Common myeloid progenitor, CD34-positive (primary cell): ENCODE results near the gene ITPRIPL1.
A peak's percentile ranks its signal among the peaks of the same experiment; 100 is the strongest.

Source experiments
- CTCF ChIA-PET: fragments of 350-600 bp; sonication (Branson Sonifier 250); formaldehyde crosslinking; loops from one replicate; lab custom pipeline; 2021; ENCODE audit warnings: antibody characterized with exemption; lab: Charles Lee
- POLR2A ChIA-PET: fragments of 350-600 bp; sonication (Branson Sonifier 250); formaldehyde crosslinking; loops from one replicate; lab custom pipeline; 2021; ENCODE audit warnings: antibody characterized with exemption; lab: Charles Lee
- DNase-seq, 3 donors: peaks; one replicate each; pipeline versions ENCODE4 v3.0.0 to v3.0.0-alpha.2; 2013
- H3K27ac ChIP-seq, 2 experiments: 1 replicate in 1 of 2; 2 replicates in 1 of 2; pipeline ENCODE4 v1.7.0; 2013; ENCODE audit warnings: inconsistent platforms in 2 of 2, low read length in 2 of 2, mild to moderate bottlenecking in 2 of 2, low read depth in 1 of 2, moderate library complexity in 1 of 2; ENCODE audit not compliant: severe bottlenecking in 2 of 2, insufficient read depth in 1 of 2, poor library complexity in 1 of 2
- H3K27me3 ChIP-seq, 5 experiments: replicated peaks in 2 of 5; 1 replicate in 3 of 5; 2 replicates in 2 of 5; pipeline versions ENCODE4 v1.6.1 to v1.7.0; 2013; ENCODE audit warnings: low read length in 4 of 5, mild to moderate bottlenecking in 2 of 5, moderate library complexity in 2 of 5, inconsistent platforms in 1 of 5; ENCODE audit not compliant: insufficient read depth in 5 of 5, control insufficient read depth in 4 of 5
- H3K36me3 ChIP-seq, 4 experiments: 1 replicate in 2 of 4; 2 replicates in 2 of 4; pipeline versions ENCODE4 v1.6.1 to v1.7.0; 2013; ENCODE audit warnings: low read length in 3 of 4, control low read depth in 1 of 4, mild to moderate bottlenecking in 1 of 4; ENCODE audit not compliant: control insufficient read depth in 4 of 4, insufficient read depth in 4 of 4
- H3K4me1 ChIP-seq, 4 experiments: 1 replicate in 3 of 4; 2 replicates in 1 of 4; pipeline versions ENCODE4 v1.6.1 to v1.7.1; 2013; ENCODE audit warnings: low read length in 3 of 4, mild to moderate bottlenecking in 3 of 4, control low read depth in 1 of 4, inconsistent platforms in 1 of 4, moderate library complexity in 1 of 4; ENCODE audit not compliant: control insufficient read depth in 4 of 4, insufficient read depth in 4 of 4; ENCODE audit errors: control extremely low read depth in 1 of 4
- H3K4me3 ChIP-seq, 7 experiments: 1 replicate in 4 of 7; 2 replicates in 3 of 7; pipeline versions ENCODE4 v1.5.1 to v1.7.0; 2013; ENCODE audit warnings: mild to moderate bottlenecking in 7 of 7, low read length in 6 of 7, moderate library complexity in 6 of 7, inconsistent platforms in 2 of 7, low read depth in 2 of 7, control low read depth in 1 of 7; ENCODE audit not compliant: insufficient read depth in 4 of 7, control insufficient read depth in 1 of 7; ENCODE audit errors: extremely low read depth in 1 of 7
- H3K9me3 ChIP-seq, 5 experiments: 1 replicate in 4 of 5; 2 replicates in 1 of 5; pipeline versions ENCODE4 v1.6.1 to v1.7.1; 2013; ENCODE audit warnings: low read length in 4 of 5, mild to moderate bottlenecking in 2 of 5, inconsistent platforms in 1 of 5, low read depth in 1 of 5, moderate library complexity in 1 of 5; ENCODE audit not compliant: control insufficient read depth in 4 of 5, insufficient read depth in 2 of 5; ENCODE audit errors: control extremely low read depth in 1 of 5
- WGBS: methylation state at CpG from one replicate; pipeline ENCODE4 v1.1.5; 2013; ENCODE audit not compliant: insufficient coverage; 5-methylcytosine and 5-hydroxymethylcytosine counted together

Gene ITPRIPL1

GRCh38 chr2:96345868-96346462, 20.8 kb downstream of the ITPRIPL1 start:
- no peak for DNase-seq
- ChIA-PET CTCF (interaction anchor here (0.9 to 4.5 kb wide), 19 partner anchors 9 to 75 kb away, joined by 3 to 29 read pairs (median 4); partner anchors contain the start of gene SNRNP200), POLR2A (interaction anchor here (1.1 kb wide), 1 partner anchor 25 kb away, joined by 3 read pairs; no protein-coding TSS in a partner anchor)
- no peaks in the 10 kb centered on the region for H3K4me1 ChIP-seq
- H3K27me3 ChIP-seq: no peaks in the 10 kb centered on the region
- H3K36me3 ChIP-seq: peaks cover 7 to 87% (median 40%) of the 10 kb centered on the region in 4 experiments
- WGBS: 96% methylated on average over 6 of the region's 6 CpGs
- no peak overlapping the region for H3K4me3 ChIP-seq
- no peaks in the 10 kb centered on the region for H3K9me3 ChIP-seq
- H3K27ac ChIP-seq: no peak overlapping the region

- DNase-seq: no peak
- Histone ChIP-seq H3K4me1 (no peaks in the 10 kb centered on the region), H3K27me3 (no peaks in the 10 kb centered on the region), H3K9me3 (no peaks in the 10 kb centered on the region), H3K27ac (no peak overlapping the region), H3K4me3 (no peak overlapping the region), H3K36me3 (peaks cover 9 to 88% (median 41%) of the 10 kb centered on the region in 4 experiments)
- 93% methylated on average over 1 of the region's 1 CpG for WGBS
- ChIA-PET POLR2A (no interaction called here), CTCF (interaction anchor here (0.6 to 2.7 kb wide), 3 partner anchors 10 to 134 kb away, joined by 3 to 6 read pairs (median 3); no protein-coding TSS in a partner anchor)
These were observed 22.3 kb downstream of the ITPRIPL1 start for GRCh38 chr2:96347395-96347794.

- H3K27me3 ChIP-seq: no peaks in the 10 kb centered on the region
- H3K9me3 ChIP-seq: no peaks in the 10 kb centered on the region
- ChIA-PET POLR2A (no interaction called here), CTCF (interaction anchor here (1.1 kb wide), 1 partner anchor 15 kb away, joined by 3 read pairs; no protein-coding TSS in a partner anchor)
- no peak overlapping the region for H3K4me3 ChIP-seq
- no peak overlapping the region for H3K27ac ChIP-seq
- no peaks in the 10 kb centered on the region for H3K4me1 ChIP-seq
- DNase-seq: no peak
- peaks cover 18 to 90% (median 55%) of the 10 kb centered on the region in 4 experiments for H3K36me3 ChIP-seq
- WGBS: 100% methylated on average over 3 of the region's 9 CpGs
These were observed 28.0 kb downstream of the ITPRIPL1 start for GRCh38 chr2:96353032-96353561.

GRCh38 chr2:96353606-96354101, 28.5 kb downstream of the ITPRIPL1 start:
- peaks cover 18 to 88% (median 53%) of the 10 kb centered on the region in 4 experiments for H3K36me3 ChIP-seq
- ChIA-PET CTCF (interaction anchor here (0.7 to 1.1 kb wide), 2 partner anchors 9 to 18 kb away, joined by 3 read pairs; no protein-coding TSS in a partner anchor), POLR2A (no interaction called here)
- DNase-seq: no peak
- H3K4me1 ChIP-seq: no peaks in the 10 kb centered on the region
- no peak overlapping the region for H3K27ac ChIP-seq
- 83% methylated on average over 2 of the region's 4 CpGs for WGBS
- no peak overlapping the region for H3K4me3 ChIP-seq
- H3K9me3 ChIP-seq: no peaks in the 10 kb centered on the region
- no peaks in the 10 kb centered on the region for H3K27me3 ChIP-seq

- ChIA-PET CTCF (interaction anchor here (0.7 to 4.5 kb wide), 4 partner anchors 10 to 155 kb away, joined by 3 to 20 read pairs (median 6); no protein-coding TSS in a partner anchor), POLR2A (no interaction called here)
- Histone ChIP-seq H3K4me1 (no peaks in the 10 kb centered on the region), H3K27me3 (no peaks in the 10 kb centered on the region), H3K36me3 (peaks cover 17 to 88% (median 51%) of the 10 kb centered on the region in 4 experiments), H3K4me3 (no peak overlapping the region), H3K9me3 (no peaks in the 10 kb centered on the region), H3K27ac (no peak overlapping the region)
- DNase-seq: peak in 2 of 3 donors; percentile 19 to 32
- WGBS: 94% methylated on average over 4 of the region's 4 CpGs
These were observed 29.4 kb downstream of the ITPRIPL1 start for GRCh38 chr2:96354492-96354891.

GRCh38 chr2:96356889-96357288, 31.8 kb downstream of the ITPRIPL1 start:
- WGBS: 90% methylated on average over 6 of the region's 6 CpGs
- no peak overlapping the region for H3K27ac ChIP-seq
- ChIA-PET POLR2A (no interaction called here), CTCF (interaction anchor here (0.8 to 4.5 kb wide), 5 partner anchors 10 to 154 kb away, joined by 4 to 20 read pairs (median 7); no protein-coding TSS in a partner anchor)
- no peak for DNase-seq
- peaks cover 9 to 88% (median 43%) of the 10 kb centered on the region in 4 experiments for H3K36me3 ChIP-seq
- no peaks in the 10 kb centered on the region for H3K9me3 ChIP-seq
- no peaks in the 10 kb centered on the region for H3K27me3 ChIP-seq
- no peak overlapping the region for H3K4me3 ChIP-seq
- no peaks in the 10 kb centered on the region for H3K4me1 ChIP-seq

GRCh38 chr2:96359310-96359709, 34.2 kb downstream of the ITPRIPL1 start:
- Histone ChIP-seq H3K27me3 (no peaks in the 10 kb centered on the region), H3K4me1 (no peaks in the 10 kb centered on the region), H3K4me3 (no peak overlapping the region), H3K27ac (no peak overlapping the region), H3K36me3 (peaks cover 9 to 88% (median 39%) of the 10 kb centered on the region in 4 experiments), H3K9me3 (no peaks in the 10 kb centered on the region)
- 75% methylated on average over 2 of the region's 2 CpGs for WGBS
- POLR2A ChIA-PET: no interaction called here
- peak; percentile 43 to 64 (median 55) for DNase-seq
- CTCF ChIA-PET: interaction anchor here (0.8 to 1.7 kb wide), 3 partner anchors 11 to 151 kb away, joined by 3 to 8 read pairs (median 3); no protein-coding TSS in a partner anchor
